22Rv1 (cell line): ENCODE results near the gene USP53.

Source experiments
- CTCF ChIP-seq: fragments of 450-650 bp; IDR thresholded peaks from 2 replicates; pipeline ENCODE4 v1.5.1; 2017; ENCODE audit warnings: mild to moderate bottlenecking
- ZFX ChIP-seq: fragments of 450-650 bp; IDR thresholded peaks from 2 replicates; pipeline ENCODE4 v1.6.1; 2017; ENCODE audit warnings: antibody characterized with exemption, borderline replicate concordance

- TF ChIP-seq CTCF = no peak
- no peak for TF ChIP-seq ZFX
Observed at GRCh38 chr4:119261986-119262385, 49.5 kb downstream of the USP53 start.
